Measurements from ENCODE around the gene RNF181. TPM values are rescaled to one million over a fixed set of nuclear protein-coding genes. Genes with fewer than 3 reads are reported as not detected.

The RNF181 gene
- total and polyA plus RNA-seq, 2 of the 13 experiments (the other 11 are each of a cell fraction or from before 2014, with no cell fraction given): 224 to 578 TPM

GRCh38 chr2:85593023-85593422, 2.5 kb upstream of the RNF181 start (continued):
- TF ChIP-seq, protein P1, sequence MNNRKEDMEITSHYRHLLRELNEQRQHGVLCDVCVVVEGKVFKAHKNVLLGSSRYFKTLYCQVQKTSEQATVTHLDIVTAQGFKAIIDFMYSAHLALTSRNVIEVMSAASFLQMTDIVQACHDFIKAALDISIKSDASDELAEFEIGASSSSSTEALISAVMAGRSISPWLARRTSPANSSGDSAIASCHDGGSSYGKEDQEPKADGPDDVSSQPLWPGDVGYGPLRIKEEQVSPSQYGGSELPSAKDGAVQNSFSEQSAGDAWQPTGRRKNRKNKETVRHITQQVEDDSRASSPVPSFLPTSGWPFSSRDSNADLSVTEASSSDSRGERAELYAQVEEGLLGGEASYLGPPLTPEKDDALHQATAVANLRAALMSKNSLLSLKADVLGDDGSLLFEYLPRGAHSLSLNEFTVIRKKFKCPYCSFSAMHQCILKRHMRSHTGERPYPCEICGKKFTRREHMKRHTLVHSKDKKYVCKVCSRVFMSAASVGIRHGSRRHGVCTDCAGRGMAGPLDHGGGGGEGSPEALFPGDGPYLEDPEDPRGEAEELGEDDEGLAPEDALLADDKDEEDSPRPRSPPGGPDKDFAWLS (CRISPR knock-in tag; IDR thresholded peaks at IDR 0.05; ENCODE audit: borderline replicate concordance): no peak
- 0 out of 2 replicates have a peak, but pooled peaks have one; percentile 62 for TF ChIP-seq CAMTA2 (CRISPR knock-in tag; IDR thresholded peaks at IDR 0.05; ENCODE audit: borderline replicate concordance)
- TF ChIP-seq ZNF530 (CRISPR knock-in tag; IDR thresholded peaks at IDR 0.05; ENCODE audit: low read depth): no peak
- TF ChIP-seq ZNF138 (CRISPR knock-in tag; IDR thresholded peaks at IDR 0.05; ENCODE audit: low read depth): no peak
- no peak for TF ChIP-seq ZNF780A (CRISPR knock-in tag; IDR thresholded peaks at IDR 0.05)
- TF ChIP-seq ZNF672 (CRISPR knock-in tag; IDR thresholded peaks at IDR 0.05): no peak
- no peak for TF ChIP-seq ZBTB7A (CRISPR knock-in tag; IDR thresholded peaks at IDR 0.05)
- TF ChIP-seq ZSCAN25 (CRISPR knock-in tag; IDR thresholded peaks at IDR 0.05): peak; percentile 98
- no peak for TF ChIP-seq ZFP36 (IDR thresholded peaks at IDR 0.05; ENCODE audit: borderline replicate concordance, low read depth, low read length, partially characterized antibody)
- TF ChIP-seq RARG (CRISPR knock-in tag; IDR thresholded peaks at IDR 0.05; ENCODE audit: low read depth): no peak
- peak; percentile 46 for TF ChIP-seq TEAD3 (CRISPR knock-in tag; optimal IDR thresholded peaks at IDR 0.05; ENCODE audit: borderline replicate concordance)
- no peak for TF ChIP-seq ZNF296 (CRISPR knock-in tag; conservative IDR thresholded peaks at IDR 0.05)
- TF ChIP-seq HNRNPH1 (optimal IDR thresholded peaks at IDR 0.05; ENCODE audit: low read depth, low read length): no peak
- peak; percentile 60; the same call in 1 of the 2 replicates for TF ChIP-seq HOXA3 (CRISPR knock-in tag; IDR thresholded peaks at IDR 0.05)
- no peak for TF ChIP-seq ZNF282 (IDR thresholded peaks at IDR 0.05; ENCODE audit: partially characterized antibody)
- TF ChIP-seq, protein P2, sequence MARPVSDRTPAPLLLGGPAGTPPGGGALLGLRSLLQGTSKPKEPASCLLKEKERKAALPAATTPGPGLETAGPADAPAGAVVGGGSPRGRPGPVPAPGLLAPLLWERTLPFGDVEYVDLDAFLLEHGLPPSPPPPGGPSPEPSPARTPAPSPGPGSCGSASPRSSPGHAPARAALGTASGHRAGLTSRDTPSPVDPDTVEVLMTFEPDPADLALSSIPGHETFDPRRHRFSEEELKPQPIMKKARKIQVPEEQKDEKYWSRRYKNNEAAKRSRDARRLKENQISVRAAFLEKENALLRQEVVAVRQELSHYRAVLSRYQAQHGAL (CRISPR knock-in tag; IDR thresholded peaks at IDR 0.05; ENCODE audit: not compliant biosample characterization): no peak
- no peak for TF ChIP-seq SNAI1 (CRISPR knock-in tag; IDR thresholded peaks at IDR 0.05; ENCODE audit: borderline replicate concordance)
- TF ChIP-seq EZH2 (conservative IDR thresholded peaks at IDR 0.05; ENCODE audit: low read depth, low read length): no peak
- TF ChIP-seq WIZ (CRISPR knock-in tag; IDR thresholded peaks at IDR 0.05): no peak
- TF ChIP-seq, protein P3, sequence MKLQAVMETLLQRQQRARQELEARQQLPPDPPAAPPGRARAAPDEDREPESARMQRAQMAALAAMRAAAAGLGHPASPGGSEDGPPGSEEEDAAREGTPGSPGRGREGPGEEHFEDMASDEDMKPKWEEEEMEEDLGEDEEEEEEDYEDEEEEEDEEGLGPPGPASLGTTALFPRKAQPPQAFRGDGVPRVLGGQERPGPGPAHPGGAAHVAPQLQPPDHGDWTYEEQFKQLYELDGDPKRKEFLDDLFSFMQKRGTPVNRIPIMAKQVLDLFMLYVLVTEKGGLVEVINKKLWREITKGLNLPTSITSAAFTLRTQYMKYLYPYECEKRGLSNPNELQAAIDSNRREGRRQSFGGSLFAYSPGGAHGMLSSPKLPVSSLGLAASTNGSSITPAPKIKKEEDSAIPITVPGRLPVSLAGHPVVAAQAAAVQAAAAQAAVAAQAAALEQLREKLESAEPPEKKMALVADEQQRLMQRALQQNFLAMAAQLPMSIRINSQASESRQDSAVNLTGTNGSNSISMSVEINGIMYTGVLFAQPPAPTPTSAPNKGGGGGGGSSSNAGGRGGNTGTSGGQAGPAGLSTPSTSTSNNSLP (IDR thresholded peaks at IDR 0.05; ENCODE audit: low read depth, low read length): no peak
- no peak for TF ChIP-seq SRSF4 (IDR thresholded peaks at IDR 0.05; ENCODE audit: low read depth, low read length, poor library complexity, severe bottlenecking)
- TF ChIP-seq PRPF4 (IDR thresholded peaks at IDR 0.05; ENCODE audit: low read depth, low read length, poor library complexity, severe bottlenecking): no peak
- TF ChIP-seq ATF1 (CRISPR knock-in tag; IDR thresholded peaks at IDR 0.05): no peak
- TF ChIP-seq, protein P4, sequence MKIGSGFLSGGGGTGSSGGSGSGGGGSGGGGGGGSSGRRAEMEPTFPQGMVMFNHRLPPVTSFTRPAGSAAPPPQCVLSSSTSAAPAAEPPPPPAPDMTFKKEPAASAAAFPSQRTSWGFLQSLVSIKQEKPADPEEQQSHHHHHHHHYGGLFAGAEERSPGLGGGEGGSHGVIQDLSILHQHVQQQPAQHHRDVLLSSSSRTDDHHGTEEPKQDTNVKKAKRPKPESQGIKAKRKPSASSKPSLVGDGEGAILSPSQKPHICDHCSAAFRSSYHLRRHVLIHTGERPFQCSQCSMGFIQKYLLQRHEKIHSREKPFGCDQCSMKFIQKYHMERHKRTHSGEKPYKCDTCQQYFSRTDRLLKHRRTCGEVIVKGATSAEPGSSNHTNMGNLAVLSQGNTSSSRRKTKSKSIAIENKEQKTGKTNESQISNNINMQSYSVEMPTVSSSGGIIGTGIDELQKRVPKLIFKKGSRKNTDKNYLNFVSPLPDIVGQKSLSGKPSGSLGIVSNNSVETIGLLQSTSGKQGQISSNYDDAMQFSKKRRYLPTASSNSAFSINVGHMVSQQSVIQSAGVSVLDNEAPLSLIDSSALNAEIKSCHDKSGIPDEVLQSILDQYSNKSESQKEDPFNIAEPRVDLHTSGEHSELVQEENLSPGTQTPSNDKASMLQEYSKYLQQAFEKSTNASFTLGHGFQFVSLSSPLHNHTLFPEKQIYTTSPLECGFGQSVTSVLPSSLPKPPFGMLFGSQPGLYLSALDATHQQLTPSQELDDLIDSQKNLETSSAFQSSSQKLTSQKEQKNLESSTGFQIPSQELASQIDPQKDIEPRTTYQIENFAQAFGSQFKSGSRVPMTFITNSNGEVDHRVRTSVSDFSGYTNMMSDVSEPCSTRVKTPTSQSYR (CRISPR knock-in tag; IDR thresholded peaks at IDR 0.05; ENCODE audit: borderline replicate concordance): 0 out of 2 replicates have a peak, but pooled peaks have one; percentile 10
- TF ChIP-seq FOXC1 (CRISPR knock-in tag; IDR thresholded peaks at IDR 0.05; ENCODE audit: borderline replicate concordance): no peak
